Stomach (tissue), 9 donors: Measurements from ENCODE around the gene KRT33A. TPM values are rescaled to one million over a fixed set of nuclear protein-coding genes. Genes with fewer than 3 reads are reported as not detected.

Experiments used
- DNase-seq, 2 donors: peaks; one replicate each; pipeline versions ENCODE4 v3.0.0 to v3.0.0-alpha.2; 2013 to 2019
- H3K27ac ChIP-seq, 5 donors: fragments of 200-600 bp in 4 of 5; sonication (generic) in 4 of 5; one replicate each; pipeline ENCODE4 v1.5.1; 2013 to 2019; ENCODE audit warnings: mild to moderate bottlenecking in 1 of 5, moderate library complexity in 1 of 5
- H3K27me3 ChIP-seq, 3 donors: fragments of 200-600 bp; sonication (generic); one replicate each; pipeline ENCODE4 v1.5.1; 2017 to 2019; ENCODE audit warnings: mixed run types in 1 of 3
- H3K36me3 ChIP-seq, 4 donors: fragments of 200-600 bp; sonication (generic); 1 replicate in 3 of 4; 2 replicates in 1 of 4; pipeline ENCODE4 v1.5.1; 2016 to 2019
- H3K4me1 ChIP-seq, 4 donors: fragments of 200-600 bp; sonication (generic); one replicate each; pipeline ENCODE4 v1.5.1; 2016 to 2019
- H3K4me3 ChIP-seq, 4 donors: fragments of 200-600 bp; sonication (generic) in 3 of 4; one replicate each; pipeline ENCODE4 v1.5.1; 2016 to 2019; ENCODE audit warnings: mild to moderate bottlenecking in 1 of 4
- H3K9me3 ChIP-seq, 4 donors: fragments of 200-600 bp; sonication (generic); one replicate each; pipeline ENCODE4 v1.5.1; 2016 to 2019
- EP300 ChIP-seq: sonication (generic); formaldehyde crosslinking; IDR thresholded peaks from one replicate; pipeline ENCODE4 v1.6.1; 2017; ENCODE audit warnings: antibody characterized with exemption
- POLR2A ChIP-seq, 4 donors: fragments of 450-650 bp; IDR thresholded peaks; one replicate each; pipeline ENCODE4 v1.6.1; 2016; ENCODE audit warnings: antibody characterized with exemption in 4 of 4, control low read depth in 2 of 4, mild to moderate bottlenecking in 1 of 4, moderate library complexity in 1 of 4
- POLR2AphosphoS5 ChIP-seq, 3 donors: sonication (generic); formaldehyde crosslinking; IDR thresholded peaks; one replicate each; pipeline ENCODE4 v1.6.1; 2016; ENCODE audit warnings: antibody characterized with exemption in 3 of 3
- WGBS, 5 donors: extraction: QIAGEN DNeasy Blood & Tissue Kit in 3 of 5; methylation state at CpG; one replicate each; pipeline versions ENCODE4 v1.1.5 to v1.1.7; 2013 to 2018; 5-methylcytosine and 5-hydroxymethylcytosine counted together
- intact Hi-C: fragments of 100-400 bp; cut with DNase I; formaldehyde crosslinking; loops from one replicate; pipeline ENCODE4 v1.15.1; 2023; ENCODE audit warnings: low total_unique reads
- polyA plus RNA-seq, 3 donors: library from polyadenylated mRNA; stranded (reverse); fragments of 200-250 nt; gene quantifications; one replicate each; pipeline ENCODE4 v1.2.3, GENCODE V29; 2013
- total RNA-seq, 5 donors: library from RNA; depleted of rRNA; stranded (reverse); fragments of >200 nt; gene quantifications; one replicate each; pipeline versions ENCODE4 v1.1.0 to v1.2.3, GENCODE V29; 2014 to 2016
- TF ChIP-seq, protein P1 (sequence below), 7 experiments: fragments of 450-650 bp in 4 of 7; fragments of 200-600 bp in 3 of 7; sonication (generic) in 3 of 7; IDR thresholded peaks; one replicate each; pipeline ENCODE4 v1.5.1; 2016 to 2019; ENCODE audit warnings: antibody characterized with exemption in 7 of 7, control low read depth in 2 of 7, mild to moderate bottlenecking in 1 of 7
- donor health status: healthy with polysubstance abuse.
- donor health status: Bipolar disorder and iron deficiency.
- donor health status: healthy.

Gene KRT33A
- total and polyA plus RNA-seq, 8 donors, result 0.45 TPM; not detected in 7

DNA sequence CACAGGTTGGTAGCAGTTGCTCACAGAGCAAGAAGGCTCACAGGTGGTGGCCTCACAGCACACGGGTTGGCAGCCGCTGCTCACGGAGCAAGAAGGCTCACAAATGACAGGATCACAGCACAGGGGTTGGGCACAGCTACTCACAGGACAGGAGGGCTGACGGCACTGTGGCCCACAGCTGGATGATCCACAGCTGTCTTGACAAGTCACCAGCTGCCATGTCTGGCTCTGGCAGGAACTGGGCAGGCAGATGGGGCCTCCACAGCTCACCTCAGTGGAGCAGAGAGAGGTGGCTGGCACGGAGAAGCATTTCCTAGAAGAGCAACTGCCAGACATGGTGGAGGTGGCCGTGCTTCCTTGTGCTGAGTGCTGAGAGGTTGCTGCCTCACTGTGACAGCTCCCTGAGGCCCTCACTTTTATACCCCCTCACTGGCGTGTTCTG, 41.7 kb downstream of the KRT33A start, which contains the start of gene KRTAP16-1:
TSS of gene KRTAP16-1 (minus strand) at position 392 of the 442 bp plus-strand sequence. CDS start at position 336, 56 bp downstream.
- WGBS, 5 donors, result 61 to 81% (median 69%) methylated on average over 4 to 7 of the region's 7 CpGs

DNA sequence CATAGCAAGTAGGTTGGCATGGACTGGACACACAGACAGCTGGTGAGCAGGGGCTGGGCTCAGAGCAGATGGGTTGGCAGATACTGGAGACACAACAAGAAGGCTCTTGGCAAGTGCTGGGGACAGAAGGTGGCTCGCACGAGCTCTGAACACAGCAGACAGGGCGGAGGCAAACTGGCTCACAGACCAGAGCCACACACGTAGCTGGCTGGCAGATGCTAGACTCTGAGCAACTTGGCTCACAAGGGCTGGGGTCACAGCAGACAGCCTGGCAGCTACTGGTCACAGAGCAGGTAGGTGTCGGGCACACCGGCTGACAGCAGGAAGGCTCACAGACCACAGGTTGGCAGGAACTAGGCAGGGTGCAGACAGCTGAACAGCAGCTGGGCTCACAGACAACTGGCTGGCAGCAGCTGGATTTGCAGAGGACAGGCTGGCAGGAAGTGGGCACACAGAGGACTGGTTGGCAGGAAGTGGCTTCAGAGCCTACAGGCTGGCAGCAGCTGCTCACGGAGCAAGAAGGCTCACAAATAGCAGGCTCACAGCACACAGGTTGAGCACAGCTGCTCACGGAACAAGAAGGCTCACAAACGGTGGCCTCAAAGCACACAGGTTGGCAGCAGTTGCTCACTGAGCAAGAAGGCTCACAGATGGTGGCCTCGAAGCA, 42.2 kb downstream of the KRT33A start:
- WGBS, 5 donors, result 46 to 67% (median 59%) methylated on average over 10 of the region's 10 CpGs
- TF ChIP-seq EP300 (no peak), POLR2A (IDR thresholded peaks at IDR 0.05) (no peak), POLR2AphosphoS5 (IDR thresholded peaks at IDR 0.05) (no peak)
- TF ChIP-seq, protein P1, sequence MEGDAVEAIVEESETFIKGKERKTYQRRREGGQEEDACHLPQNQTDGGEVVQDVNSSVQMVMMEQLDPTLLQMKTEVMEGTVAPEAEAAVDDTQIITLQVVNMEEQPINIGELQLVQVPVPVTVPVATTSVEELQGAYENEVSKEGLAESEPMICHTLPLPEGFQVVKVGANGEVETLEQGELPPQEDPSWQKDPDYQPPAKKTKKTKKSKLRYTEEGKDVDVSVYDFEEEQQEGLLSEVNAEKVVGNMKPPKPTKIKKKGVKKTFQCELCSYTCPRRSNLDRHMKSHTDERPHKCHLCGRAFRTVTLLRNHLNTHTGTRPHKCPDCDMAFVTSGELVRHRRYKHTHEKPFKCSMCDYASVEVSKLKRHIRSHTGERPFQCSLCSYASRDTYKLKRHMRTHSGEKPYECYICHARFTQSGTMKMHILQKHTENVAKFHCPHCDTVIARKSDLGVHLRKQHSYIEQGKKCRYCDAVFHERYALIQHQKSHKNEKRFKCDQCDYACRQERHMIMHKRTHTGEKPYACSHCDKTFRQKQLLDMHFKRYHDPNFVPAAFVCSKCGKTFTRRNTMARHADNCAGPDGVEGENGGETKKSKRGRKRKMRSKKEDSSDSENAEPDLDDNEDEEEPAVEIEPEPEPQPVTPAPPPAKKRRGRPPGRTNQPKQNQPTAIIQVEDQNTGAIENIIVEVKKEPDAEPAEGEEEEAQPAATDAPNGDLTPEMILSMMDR (IDR thresholded peaks at IDR 0.05), result no peak
- H3K27me3 ChIP-seq, result peaks cover 0 to 25% (median 0%) of the 10 kb centered on the region in 3 donors
- H3K27ac ChIP-seq, result peak overlapping the region in 2 of 5 donors; percentile 52 to 69
- peak in 1 of 2 donors; percentile 70 for DNase-seq
- peaks cover 0 to 6% (median 0%) of the 10 kb centered on the region in 4 donors for H3K4me1 ChIP-seq
- intact Hi-C loops, result no loop called here
- no peaks in the 10 kb centered on the region for H3K9me3 ChIP-seq
- no peaks in the 10 kb centered on the region for H3K36me3 ChIP-seq
- peak overlapping the region in 1 of 4 donors; percentile 12 for H3K4me3 ChIP-seq

More for the DNA sequence above, 41.7 kb downstream of the KRT33A start, which contains the start of gene KRTAP16-1:
- H3K27ac ChIP-seq, result peak within 1 kb of the TSS in 2 of 5 donors; percentile 52 to 69
- H3K27me3 ChIP-seq, result peaks cover 0 to 27% (median 0%) of the 10 kb centered on the region in 3 donors
- no peak for DNase-seq
- TF ChIP-seq POLR2A (IDR thresholded peaks at IDR 0.05), result no peak
- TF ChIP-seq, protein P1 (IDR thresholded peaks at IDR 0.05), result no peak
- no peak for TF ChIP-seq POLR2AphosphoS5 (IDR thresholded peaks at IDR 0.05)
- no peak for TF ChIP-seq EP300
- no peaks in the 10 kb centered on the region for H3K9me3 ChIP-seq
- H3K4me1 ChIP-seq, result peaks cover 0 to 6% (median 0%) of the 10 kb centered on the region in 4 donors
- no peaks in the 10 kb centered on the region for H3K36me3 ChIP-seq
- intact Hi-C loops, result no loop called here
- peak within 1 kb of the TSS in 1 of 4 donors; percentile 12 for H3K4me3 ChIP-seq

DNA sequence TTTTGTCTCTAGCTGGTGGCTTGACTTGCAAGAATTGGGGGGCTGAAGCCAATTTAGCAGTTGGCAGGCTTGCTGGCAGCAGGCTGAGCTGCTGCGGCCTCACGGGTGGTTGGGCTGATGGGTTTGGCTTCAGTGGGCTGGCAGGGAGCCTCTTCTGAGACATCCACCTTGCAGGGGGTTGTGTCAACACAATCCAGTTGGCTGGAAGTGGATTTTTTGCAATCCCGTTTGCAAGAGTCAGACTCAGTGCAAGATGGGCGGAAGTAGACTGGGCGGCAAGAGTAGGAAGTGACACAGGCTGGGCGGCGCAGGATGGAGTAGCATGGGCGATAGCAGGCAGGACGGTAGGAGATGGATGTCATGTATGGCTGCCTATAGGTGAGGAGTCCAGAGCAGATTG, 43.0 kb downstream of the KRT33A start:
- Histone ChIP-seq H3K27me3 (peaks cover 0 to 25% (median 0%) of the 10 kb centered on the region in 3 donors), H3K27ac (no peak overlapping the region), H3K4me3 (peak overlapping the region in 1 of 4 donors; percentile 12), H3K36me3 (no peaks in the 10 kb centered on the region), H3K4me1 (peaks cover 0 to 6% (median 0%) of the 10 kb centered on the region in 4 donors), H3K9me3 (no peaks in the 10 kb centered on the region)
- no peak for DNase-seq
- intact Hi-C loops, result no loop called here
- whole genome bisulfite sequencing, 5 donors, result 79 to 85% (median 81%) methylated on average over 9 of the region's 9 CpGs
- TF ChIP-seq POLR2A (IDR thresholded peaks at IDR 0.05), result no peak
- TF ChIP-seq, protein P1 (IDR thresholded peaks at IDR 0.05), result no peak
- TF ChIP-seq POLR2AphosphoS5 (IDR thresholded peaks at IDR 0.05), result no peak
- TF ChIP-seq EP300, result no peak

DNA sequence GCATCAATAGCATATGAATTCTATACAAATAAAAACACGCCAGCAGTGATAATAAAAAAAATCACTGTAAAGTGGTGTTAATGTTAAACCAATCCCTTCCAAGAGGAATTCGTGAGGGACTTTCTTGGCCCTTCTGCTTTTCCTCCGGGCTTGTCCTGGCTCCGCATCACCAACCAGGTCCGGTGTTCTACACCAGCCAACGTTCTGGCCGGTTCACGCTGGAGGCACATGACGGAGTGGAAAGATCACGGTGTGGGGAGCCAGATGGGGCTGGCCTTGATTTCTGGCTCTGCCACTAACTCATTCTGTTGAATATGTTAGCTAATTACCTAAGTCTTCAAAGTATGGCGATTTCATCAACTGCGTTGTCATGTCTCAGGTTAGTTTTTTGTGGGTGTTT, 46.5 kb downstream of the KRT33A start:
- Histone ChIP-seq H3K4me3 (no peak overlapping the region), H3K27me3 (peaks cover 0 to 19% (median 0%) of the 10 kb centered on the region in 3 donors), H3K4me1 (peaks cover 0 to 6% (median 0%) of the 10 kb centered on the region in 4 donors), H3K27ac (no peak overlapping the region), H3K36me3 (no peaks in the 10 kb centered on the region), H3K9me3 (no peaks in the 10 kb centered on the region)
- DNase-seq, result no peak
- WGBS, 5 donors, result 81 to 87% (median 85%) methylated on average over 12 of the region's 12 CpGs
- TF ChIP-seq, protein P1 (IDR thresholded peaks at IDR 0.05), result no peak
- TF ChIP-seq POLR2A (IDR thresholded peaks at IDR 0.05), result no peak
- no peak for TF ChIP-seq POLR2AphosphoS5 (IDR thresholded peaks at IDR 0.05)
- no peak for TF ChIP-seq EP300
- intact Hi-C loops, result no loop called here
